Keratinocyte (primary cell): ENCODE measurements around the gene ZYG11A.

Experiments used
- CTCF ChIP-seq, 3 experiments: IDR thresholded peaks in 1 of 3; conservative IDR thresholded peaks in 1 of 3; optimal IDR thresholded peaks in 1 of 3; 2 replicates in 2 of 3; 3 replicates in 1 of 3; pipeline versions ENCODE3 to v1.5.1; 2011; ENCODE audit warnings: low read length in 3 of 3, mild to moderate bottlenecking in 3 of 3, moderate library complexity in 2 of 3, control low read depth in 1 of 3, inconsistent platforms in 1 of 3; ENCODE audit not compliant: insufficient read depth in 2 of 3; ENCODE audit errors: extremely low read depth in 1 of 3
- EZH2 ChIP-seq: IDR thresholded peaks from one replicate; pipeline ENCODE4 v1.6.1; 2012; ENCODE audit warnings: inconsistent platforms, mild to moderate bottlenecking, low read length, moderate library complexity

GRCh38 chr1:52867087-52867863, 24.7 kb downstream of the ZYG11A start:
- TF ChIP-seq CTCF (optimal IDR thresholded peaks at IDR 0.05 in 1 of 3, IDR thresholded peaks at IDR 0.05 in 1 of 3, conservative IDR thresholded peaks at IDR 0.05 in 1 of 3; ENCODE audit: extremely low read depth in 1 of 3, insufficient read depth in 2 of 3, low read length in 3 of 3) (no peak), EZH2 (no peak)
